Naive thymus-derived CD8-positive, alpha-beta T cell (primary cell): ENCODE measurements around the gene MAGEA10. TPM values are rescaled to one million over a fixed set of nuclear protein-coding genes. Genes with fewer than 3 reads are reported as not detected.
"Not testable (repeated sequence)": the region's sequence is repeated elsewhere in the genome, so short reads cannot be mapped to it uniquely, and the experiment has no call there.

Source experiments
- ATAC-seq, 2 donors: fragments of 150-1000 bp; cut with Tn5 transposase in 1 of 2; sonication (Bioruptor Pico), chemical (Tn5 transposase) in 1 of 2; 1 replicate in 1 of 2; 2 replicates in 1 of 2; pipeline ENCODE4 v1.10.0; 2021; ENCODE audit warnings: mild to moderate bottlenecking in 2 of 2, moderate library complexity in 2 of 2
- POLR2A ChIA-PET: fragments of 350-600 bp; sonication (Branson Sonifier 250); formaldehyde crosslinking; loops from one replicate; lab custom pipeline; 2021; ENCODE audit warnings: antibody characterized with exemption; lab: Charles Lee
- DNase-seq, 10 donors: peaks; one replicate each; pipeline versions ENCODE4 v3.0.0 to v3.0.0-alpha.2; 2020 to 2022
- H3K27ac Mint-ChIP-seq, 10 donors: one replicate each; pipeline ENCODE4 v1.8.0; 2020 to 2022; ENCODE audit warnings: mild to moderate bottlenecking in 10 of 10, mixed read lengths in 10 of 10, moderate library complexity in 4 of 10, inconsistent platforms in 1 of 10
- H3K27me3 Mint-ChIP-seq, 5 donors: one replicate each; pipeline ENCODE4 v1.8.0; 2021 to 2022; ENCODE audit warnings: mixed read lengths in 5 of 5
- H3K36me3 Mint-ChIP-seq, 3 donors: one replicate each; pipeline ENCODE4 v1.8.0; 2020 to 2022; ENCODE audit warnings: mixed read lengths in 3 of 3, mild to moderate bottlenecking in 2 of 3, inconsistent platforms in 1 of 3
- H3K4me1 Mint-ChIP-seq, 4 donors: one replicate each; pipeline ENCODE4 v1.8.0; 2021 to 2022; ENCODE audit warnings: mixed read lengths in 4 of 4
- H3K4me3 Mint-ChIP-seq, 10 donors: one replicate each; pipeline ENCODE4 v1.8.0; 2020 to 2022; ENCODE audit warnings: mild to moderate bottlenecking in 10 of 10, mixed read lengths in 10 of 10, moderate library complexity in 6 of 10, inconsistent platforms in 1 of 10
- H3K9me3 Mint-ChIP-seq, 9 donors: one replicate each; pipeline ENCODE4 v1.8.0; 2020 to 2022; ENCODE audit warnings: mixed read lengths in 9 of 9, mild to moderate bottlenecking in 3 of 9, inconsistent platforms in 1 of 9, moderate library complexity in 1 of 9
- polyA plus RNA-seq, 3 donors: library from polyadenylated mRNA; unstranded; fragments of 300-500 nt; fragmentation: Illumina TruSeq; gene quantifications; one replicate each; pipeline ENCODE4 v1.2.3, GENCODE V29; 2021
- total RNA-seq, 8 experiments: library from RNA in 2 of 8; stranded (reverse) in 2 of 8; gene quantifications; one replicate each; pipeline ENCODE4 v1.2.3 and lab custom pipeline; 2021 to 2026

Gene MAGEA10
- total RNA-seq (not detected), polyA plus RNA-seq (not detected), total RNA-seq (lab: John Stamatoyannopoulos, UW) (0 reads per million in 6 experiments)

- peaks cover 0 to 2% (median 0%) of the 10 kb centered on the region in 9 donors for H3K9me3 Mint-ChIP-seq
- ATAC-seq = no peak
- DNase-seq = no peak
- no peaks in the 10 kb centered on the region for H3K27me3 Mint-ChIP-seq
- no peaks in the 10 kb centered on the region for H3K4me1 Mint-ChIP-seq
- H3K36me3 Mint-ChIP-seq = no peaks in the 10 kb centered on the region
- H3K4me3 Mint-ChIP-seq = no peak within 1 kb of the TSS
- POLR2A ChIA-PET = no interaction called here
- H3K27ac Mint-ChIP-seq = no peak within 1 kb of the TSS
Measured at GRCh38 chrX:152138388-152138784, at the start of gene MAGEA10. TSS of gene MAGEA10 (minus strand) at chrX:152138577. CDS start at chrX:152135620, 2,957 bp downstream.

GRCh38 chrX:152177497-152178269, 39.3 kb upstream of the MAGEA10 start:
- Mint-ChIP-seq H3K4me3 (no peak overlapping the region), H3K4me1 (no peaks in the 10 kb centered on the region), H3K27me3 (no peaks in the 10 kb centered on the region), H3K36me3 (no peaks in the 10 kb centered on the region), H3K9me3 (peaks cover 0 to 2% (median 0%) of the 10 kb centered on the region in 9 donors), H3K27ac (no peak overlapping the region)
- no peak for ATAC-seq
- DNase-seq = no peak
- POLR2A ChIA-PET = no interaction called here

- ATAC-seq = no peak
- no peak overlapping the region for H3K4me3 Mint-ChIP-seq
- POLR2A ChIA-PET = no interaction called here
- H3K4me1 Mint-ChIP-seq = no peaks in the 10 kb centered on the region
- H3K36me3 Mint-ChIP-seq = no peaks in the 10 kb centered on the region
- no peak overlapping the region for H3K27ac Mint-ChIP-seq
- DNase-seq = no peak
- peaks cover 0 to 3% (median 0%) of the 10 kb centered on the region in 9 donors for H3K9me3 Mint-ChIP-seq
- H3K27me3 Mint-ChIP-seq = no peaks in the 10 kb centered on the region
Measured at GRCh38 chrX:152177052-152177451, 38.7 kb upstream of the MAGEA10 start.

- H3K27me3 Mint-ChIP-seq, H3K27ac Mint-ChIP-seq, POLR2A ChIA-PET, DNase-seq, H3K9me3 Mint-ChIP-seq, ATAC-seq, H3K4me3 Mint-ChIP-seq, H3K4me1 Mint-ChIP-seq, H3K36me3 Mint-ChIP-seq: not testable (repeated sequence)
Measured at GRCh38 chrX:152175892-152176291, 37.5 kb upstream of the MAGEA10 start.

- H3K4me3 Mint-ChIP-seq, H3K36me3 Mint-ChIP-seq, DNase-seq, ATAC-seq, H3K27ac Mint-ChIP-seq, H3K27me3 Mint-ChIP-seq, POLR2A ChIA-PET, H3K4me1 Mint-ChIP-seq, H3K9me3 Mint-ChIP-seq: not testable (repeated sequence)
Measured at GRCh38 chrX:152173923-152174322, 35.5 kb upstream of the MAGEA10 start.

GRCh38 chrX:152170621-152171020, 32.2 kb upstream of the MAGEA10 start:
- ATAC-seq (no peak), DNase-seq (no peak)
- no peak overlapping the region for H3K4me3 Mint-ChIP-seq
- H3K36me3 Mint-ChIP-seq = no peaks in the 10 kb centered on the region
- H3K27ac Mint-ChIP-seq = no peak overlapping the region
- POLR2A ChIA-PET = no interaction called here
- H3K27me3 Mint-ChIP-seq = peaks cover 0 to 3% (median 0%) of the 10 kb centered on the region in 5 donors
- no peaks in the 10 kb centered on the region for H3K4me1 Mint-ChIP-seq
- peaks cover 0 to 3% (median 0%) of the 10 kb centered on the region in 9 donors for H3K9me3 Mint-ChIP-seq

GRCh38 chrX:152165033-152165743, 26.8 kb upstream of the MAGEA10 start:
- Mint-ChIP-seq H3K27ac (no peak overlapping the region), H3K36me3 (no peaks in the 10 kb centered on the region), H3K4me1 (no peaks in the 10 kb centered on the region), H3K4me3 (no peak overlapping the region), H3K27me3 (peaks cover 0 to 8% (median 3%) of the 10 kb centered on the region in 5 donors), H3K9me3 (no peaks in the 10 kb centered on the region)
- POLR2A ChIA-PET = no interaction called here
- DNase-seq (no peak), ATAC-seq (no peak)

- peaks cover 0 to 2% (median 0%) of the 10 kb centered on the region in 5 donors for H3K27me3 Mint-ChIP-seq
- H3K4me1 Mint-ChIP-seq = no peaks in the 10 kb centered on the region
- POLR2A ChIA-PET = no interaction called here
- ATAC-seq (no peak), DNase-seq (no peak)
- H3K36me3 Mint-ChIP-seq = no peaks in the 10 kb centered on the region
- H3K9me3 Mint-ChIP-seq = no peaks in the 10 kb centered on the region
- H3K4me3 Mint-ChIP-seq = no peak overlapping the region
- H3K27ac Mint-ChIP-seq = no peak overlapping the region
Measured at GRCh38 chrX:152157042-152157441, 18.7 kb upstream of the MAGEA10 start.

GRCh38 chrX:152155766-152156310, 17.5 kb upstream of the MAGEA10 start:
- Mint-ChIP-seq H3K4me3 (no peak overlapping the region), H3K27me3 (peaks cover 0 to 2% (median 0%) of the 10 kb centered on the region in 5 donors), H3K36me3 (no peaks in the 10 kb centered on the region), H3K4me1 (no peaks in the 10 kb centered on the region), H3K27ac (no peak overlapping the region), H3K9me3 (no peaks in the 10 kb centered on the region)
- ATAC-seq = no peak
- DNase-seq = no peak
- POLR2A ChIA-PET = no interaction called here

- no peak for ATAC-seq
- Mint-ChIP-seq H3K9me3 (no peaks in the 10 kb centered on the region), H3K27me3 (peaks cover 0 to 2% (median 0%) of the 10 kb centered on the region in 5 donors), H3K4me1 (no peaks in the 10 kb centered on the region), H3K36me3 (no peaks in the 10 kb centered on the region), H3K4me3 (no peak overlapping the region), H3K27ac (no peak overlapping the region)
- POLR2A ChIA-PET = no interaction called here
- DNase-seq = no peak
Measured at GRCh38 chrX:152154050-152154449, 15.7 kb upstream of the MAGEA10 start.

- Mint-ChIP-seq H3K27me3 (peaks cover 0 to 2% (median 0%) of the 10 kb centered on the region in 5 donors), H3K27ac (no peak overlapping the region), H3K36me3 (no peaks in the 10 kb centered on the region), H3K9me3 (no peaks in the 10 kb centered on the region), H3K4me3 (no peak overlapping the region), H3K4me1 (no peaks in the 10 kb centered on the region)
- ATAC-seq = no peak
- DNase-seq = no peak
- POLR2A ChIA-PET = no interaction called here
Measured at GRCh38 chrX:152151256-152151655, 12.9 kb upstream of the MAGEA10 start.

- Mint-ChIP-seq H3K27ac (no peak overlapping the region), H3K9me3 (no peaks in the 10 kb centered on the region), H3K4me1 (no peaks in the 10 kb centered on the region)
Measured at GRCh38 chrX:152149648-152150047, 11.3 kb upstream of the MAGEA10 start.

GRCh38 chrX:152139589-152139988, 1.2 kb upstream of the MAGEA10 start:
- Mint-ChIP-seq H3K27ac (no peak overlapping the region), H3K9me3 (peaks cover 0 to 2% (median 0%) of the 10 kb centered on the region in 9 donors), H3K4me3 (no peak overlapping the region), H3K36me3 (no peaks in the 10 kb centered on the region), H3K27me3 (no peaks in the 10 kb centered on the region), H3K4me1 (no peaks in the 10 kb centered on the region)
- DNase-seq (no peak), ATAC-seq (no peak)
- POLR2A ChIA-PET = no interaction called here

More at GRCh38 chrX:152149648-152150047, 11.3 kb upstream of the MAGEA10 start:
- no peak for ATAC-seq
- DNase-seq = no peak
- Mint-ChIP-seq H3K27me3 (peaks cover 0 to 3% (median 0%) of the 10 kb centered on the region in 5 donors), H3K4me3 (no peak overlapping the region), H3K36me3 (no peaks in the 10 kb centered on the region)
- POLR2A ChIA-PET = no interaction called here
